Lower lobe of right lung (tissue), 2 donors: Measurements from ENCODE around the gene CCKAR. TPM values are rescaled to one million over a fixed set of nuclear protein-coding genes. Genes with fewer than 3 reads are reported as not detected.

Experiments used
- ATAC-seq, 2 donors: fragments of 200-7000 bp; cut with Tn5 transposase; one replicate each; pipeline ENCODE4 v1.9.1; 2020 to 2022; ENCODE audit warnings: mild to moderate bottlenecking in 2 of 2, moderate library complexity in 2 of 2
- DNase-seq: peaks from one replicate; pipeline ENCODE4 v3.0.0-alpha.2; 2020
- H3K27ac ChIP-seq: fragments of 200-600 bp; one replicate; pipeline ENCODE4 v1.8.0; 2022
- H3K27me3 ChIP-seq: fragments of 200-600 bp; one replicate; pipeline ENCODE4 v1.8.0; 2022; ENCODE audit warnings: low read depth
- H3K36me3 ChIP-seq: fragments of 200-600 bp; one replicate; pipeline ENCODE4 v1.8.0; 2022; ENCODE audit warnings: mild to moderate bottlenecking
- H3K4me1 ChIP-seq: fragments of 200-600 bp; one replicate; pipeline ENCODE4 v1.8.0; 2022
- H3K4me3 ChIP-seq: fragments of 200-600 bp; one replicate; pipeline ENCODE4 v1.8.0; 2022; ENCODE audit warnings: mild to moderate bottlenecking
- H3K9me3 ChIP-seq: fragments of 200-600 bp; one replicate; pipeline ENCODE4 v1.8.0; 2022
- intact Hi-C: fragments of 100-400 bp; cut with DNase I; formaldehyde crosslinking; loops from one replicate; pipeline ENCODE4 v1.11.0; 2022
- total RNA-seq: library from RNA; stranded (reverse); fragmentation: NEBNext Ultra II Directional; extraction: Animal tissue kit (Norgen Biotek cat#: 25700); gene quantifications from one replicate; pipeline ENCODE4 v1.2.1, GENCODE V29; 2021
- TF ChIP-seq, protein P1 (sequence below): fragments of 200-600 bp; IDR thresholded peaks from one replicate; pipeline ENCODE4 v1.8.0; 2022; ENCODE audit warnings: antibody characterized with exemption, mild to moderate bottlenecking
- donor health status: DM: no; HTN: yes; CAD: no; lungs with severe emphysema.

CCKAR gene
- total RNA-seq, 1 donor from 2014 or later: not detected

DNA sequence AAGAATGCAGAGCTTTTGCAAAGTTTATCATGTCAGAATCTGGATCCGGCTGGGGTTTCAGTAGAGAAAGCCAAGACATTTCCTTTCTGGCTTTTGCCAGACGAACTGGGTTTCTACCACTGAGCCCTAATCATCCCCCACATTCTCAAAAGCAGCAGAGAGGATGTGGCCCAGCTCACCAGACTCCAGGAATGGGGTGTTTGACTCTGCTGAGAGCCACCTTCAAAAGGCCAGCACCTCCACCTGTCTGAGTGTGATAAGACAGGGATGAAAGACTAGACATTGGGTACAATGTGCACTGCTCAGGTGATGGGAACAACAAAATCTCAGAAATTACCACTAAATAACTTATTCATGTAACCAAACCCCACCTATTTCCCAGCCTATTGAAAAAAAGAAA is 25.7 kb upstream of the CCKAR start:
- ATAC-seq (no peak), DNase-seq (no peak)
- Histone ChIP-seq H3K4me3 (no peak overlapping the region), H3K27ac (no peak overlapping the region), H3K4me1 (no peaks in the 10 kb centered on the region), H3K9me3 (no peaks in the 10 kb centered on the region), H3K27me3 (no peaks in the 10 kb centered on the region), H3K36me3 (no peaks in the 10 kb centered on the region)
- intact Hi-C loops: no loop called here
- TF ChIP-seq, protein P1, sequence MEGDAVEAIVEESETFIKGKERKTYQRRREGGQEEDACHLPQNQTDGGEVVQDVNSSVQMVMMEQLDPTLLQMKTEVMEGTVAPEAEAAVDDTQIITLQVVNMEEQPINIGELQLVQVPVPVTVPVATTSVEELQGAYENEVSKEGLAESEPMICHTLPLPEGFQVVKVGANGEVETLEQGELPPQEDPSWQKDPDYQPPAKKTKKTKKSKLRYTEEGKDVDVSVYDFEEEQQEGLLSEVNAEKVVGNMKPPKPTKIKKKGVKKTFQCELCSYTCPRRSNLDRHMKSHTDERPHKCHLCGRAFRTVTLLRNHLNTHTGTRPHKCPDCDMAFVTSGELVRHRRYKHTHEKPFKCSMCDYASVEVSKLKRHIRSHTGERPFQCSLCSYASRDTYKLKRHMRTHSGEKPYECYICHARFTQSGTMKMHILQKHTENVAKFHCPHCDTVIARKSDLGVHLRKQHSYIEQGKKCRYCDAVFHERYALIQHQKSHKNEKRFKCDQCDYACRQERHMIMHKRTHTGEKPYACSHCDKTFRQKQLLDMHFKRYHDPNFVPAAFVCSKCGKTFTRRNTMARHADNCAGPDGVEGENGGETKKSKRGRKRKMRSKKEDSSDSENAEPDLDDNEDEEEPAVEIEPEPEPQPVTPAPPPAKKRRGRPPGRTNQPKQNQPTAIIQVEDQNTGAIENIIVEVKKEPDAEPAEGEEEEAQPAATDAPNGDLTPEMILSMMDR: no peak

DNA sequence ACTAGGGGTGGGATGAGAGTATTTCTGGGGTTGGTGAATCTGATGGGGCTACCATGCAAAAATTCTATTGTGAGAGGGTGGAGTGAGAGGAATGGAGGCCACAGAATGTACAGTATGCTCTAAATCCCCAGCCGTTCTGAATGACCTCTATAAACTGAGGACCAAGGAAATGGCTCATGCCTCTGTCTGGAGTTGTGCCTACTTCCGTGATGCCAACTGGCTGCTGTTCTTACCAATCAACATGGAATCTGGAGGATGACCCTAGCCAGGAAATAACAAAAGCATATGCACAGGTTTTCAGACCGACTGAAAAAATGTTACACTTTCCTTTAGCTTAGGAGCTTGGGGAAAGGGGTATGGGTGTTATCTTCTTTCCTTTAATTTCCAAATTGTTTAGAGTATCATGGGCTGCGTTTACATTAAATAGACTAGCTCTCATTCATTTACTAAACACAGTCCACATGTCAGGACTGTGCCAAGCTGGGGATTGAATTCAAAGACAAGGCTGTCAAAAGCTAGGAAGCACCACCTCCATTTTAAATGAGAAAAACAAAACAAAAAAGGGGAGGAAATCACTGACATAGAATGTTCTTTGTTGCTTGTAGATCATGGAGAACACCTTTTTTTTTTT is 20.2 kb upstream of the CCKAR start:
- H3K4me1 ChIP-seq: no peaks in the 10 kb centered on the region
- TF ChIP-seq, protein P1: no peak
- H3K36me3 ChIP-seq: no peaks in the 10 kb centered on the region
- H3K4me3 ChIP-seq: no peak overlapping the region
- no peaks in the 10 kb centered on the region for H3K9me3 ChIP-seq
- no peak overlapping the region for H3K27ac ChIP-seq
- DNase-seq: no peak
- intact Hi-C loops: no loop called here
- no peak for ATAC-seq
- H3K27me3 ChIP-seq: no peaks in the 10 kb centered on the region

DNA sequence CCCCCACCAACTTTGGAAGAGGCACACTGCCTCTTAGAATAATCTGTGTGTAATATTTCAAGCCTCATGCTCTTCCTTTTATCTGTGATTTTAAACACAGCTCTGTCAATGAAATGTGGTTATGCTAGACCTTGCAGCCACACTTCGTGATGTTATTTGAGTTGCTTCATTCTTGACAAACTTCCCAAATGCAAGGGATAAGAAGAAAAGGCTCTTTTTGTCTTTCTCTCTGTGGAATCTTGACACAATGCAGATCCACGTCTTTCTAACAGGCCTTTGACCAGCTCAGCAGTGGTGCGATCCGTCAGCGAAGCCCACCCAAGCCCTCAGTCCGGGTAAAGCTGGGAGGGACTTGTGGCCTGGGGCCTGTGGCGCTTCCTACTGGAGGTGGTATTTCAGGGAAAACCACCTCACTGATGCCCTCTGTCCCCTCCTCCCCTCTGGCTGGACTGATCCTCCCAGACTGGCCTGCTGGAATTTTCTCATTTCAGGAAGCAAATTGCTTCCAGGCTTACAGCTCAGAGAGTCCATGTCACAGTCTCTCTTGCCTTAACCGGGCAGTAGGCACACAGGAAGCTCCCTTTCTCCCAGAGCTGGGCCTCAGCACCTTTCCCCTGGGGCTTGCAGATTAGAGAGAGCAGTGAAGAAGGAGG is 19.5 kb upstream of the CCKAR start:
- Histone ChIP-seq H3K27ac (no peak overlapping the region), H3K9me3 (no peaks in the 10 kb centered on the region), H3K4me3 (no peak overlapping the region), H3K27me3 (no peaks in the 10 kb centered on the region), H3K36me3 (no peaks in the 10 kb centered on the region), H3K4me1 (no peaks in the 10 kb centered on the region)
- TF ChIP-seq, protein P1: no peak
- intact Hi-C loops: no loop called here
- DNase-seq (no peak), ATAC-seq (no peak)

DNA sequence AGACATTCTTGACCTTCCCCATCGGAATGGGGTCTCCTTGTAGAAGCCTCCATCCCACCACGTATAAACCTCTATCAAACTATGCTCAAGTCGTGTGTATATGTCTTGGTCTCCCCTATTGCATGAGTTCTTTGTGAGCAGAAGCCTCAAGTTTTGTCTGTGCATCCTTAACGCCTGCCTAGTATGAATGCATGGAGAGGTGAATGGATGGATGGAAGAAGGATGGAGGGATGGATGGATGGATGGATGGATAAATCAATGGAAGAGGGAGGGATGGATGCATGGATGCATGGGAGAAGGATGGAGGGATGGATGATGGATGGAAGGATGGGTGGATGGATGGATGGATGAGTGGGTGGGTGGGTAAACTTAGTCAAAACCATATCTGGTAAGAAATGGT is 17.0 kb upstream of the CCKAR start:
- intact Hi-C loops: no loop called here
- Histone ChIP-seq H3K36me3 (no peaks in the 10 kb centered on the region), H3K9me3 (no peaks in the 10 kb centered on the region), H3K27me3 (no peaks in the 10 kb centered on the region), H3K4me3 (no peak overlapping the region), H3K27ac (no peak overlapping the region), H3K4me1 (no peaks in the 10 kb centered on the region)
- ATAC-seq (no peak), DNase-seq (no peak)
- TF ChIP-seq, protein P1: no peak

DNA sequence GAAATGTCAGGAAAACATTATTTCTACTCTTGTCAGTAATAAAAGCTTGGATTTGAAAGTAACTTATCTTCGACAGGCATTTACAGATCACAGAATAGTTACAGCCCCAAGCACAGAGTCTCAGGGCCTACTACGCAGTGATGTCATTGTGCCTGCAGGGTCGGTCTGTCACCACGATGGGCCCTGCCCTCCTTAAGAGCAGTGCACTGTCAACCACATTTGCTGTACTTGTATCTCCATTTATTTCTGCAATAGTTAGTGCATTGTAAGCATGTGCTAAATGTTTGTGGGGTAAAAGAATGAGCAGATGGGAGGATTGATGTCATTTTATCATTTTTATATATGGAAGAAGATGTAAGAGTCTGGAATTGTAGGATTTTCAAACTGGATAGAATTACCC is 13.6 kb upstream of the CCKAR start:
- H3K27me3 ChIP-seq: no peaks in the 10 kb centered on the region
- H3K27ac ChIP-seq: no peak overlapping the region
- H3K36me3 ChIP-seq: no peaks in the 10 kb centered on the region
- ATAC-seq (no peak), DNase-seq (no peak)
- intact Hi-C loops: no loop called here
- TF ChIP-seq, protein P1: no peak
- no peak overlapping the region for H3K4me3 ChIP-seq
- H3K4me1 ChIP-seq: no peaks in the 10 kb centered on the region
- peaks cover 3% of the 10 kb centered on the region for H3K9me3 ChIP-seq
